GM18520 (cell line): Measurements from ENCODE around the gene PPA2.

Experiments
- ATAC-seq: cut with Tn5 transposase; IDR thresholded peaks from one replicate; pipeline ENCODE4 v1.9.1; 2021; ENCODE audit not compliant: unreplicated experiment

PPA2 gene

DNA sequence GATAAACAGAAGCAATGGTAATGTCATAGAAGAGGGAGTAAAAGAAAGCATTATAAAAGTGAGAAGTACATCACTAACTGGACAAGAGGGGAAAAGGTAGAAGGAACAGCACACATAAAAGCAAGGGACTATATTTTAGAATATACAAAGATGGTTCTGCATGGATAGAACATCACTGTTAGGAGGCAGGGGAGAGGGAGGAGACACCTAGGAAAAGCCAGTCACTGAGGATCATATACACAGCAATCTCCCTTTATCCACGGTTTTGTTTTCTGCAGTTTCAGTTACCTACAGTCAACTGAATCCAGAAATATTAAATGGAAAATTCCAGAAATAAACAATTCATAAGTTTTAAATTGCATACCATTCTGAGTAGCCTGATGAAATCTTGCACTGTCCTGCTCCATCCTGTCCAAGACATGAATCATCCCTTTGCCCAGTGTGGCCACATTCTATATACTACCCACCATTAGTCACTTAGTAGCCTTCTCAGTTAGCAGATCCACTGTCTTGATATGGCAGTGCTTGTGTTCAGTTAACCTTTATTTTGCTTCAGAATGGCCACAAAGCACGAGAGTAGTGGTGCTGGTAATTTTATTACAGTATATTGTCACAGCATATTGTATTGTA, 74.2 kb downstream of the PPA2 start:
- ATAC-seq: no peak

DNA sequence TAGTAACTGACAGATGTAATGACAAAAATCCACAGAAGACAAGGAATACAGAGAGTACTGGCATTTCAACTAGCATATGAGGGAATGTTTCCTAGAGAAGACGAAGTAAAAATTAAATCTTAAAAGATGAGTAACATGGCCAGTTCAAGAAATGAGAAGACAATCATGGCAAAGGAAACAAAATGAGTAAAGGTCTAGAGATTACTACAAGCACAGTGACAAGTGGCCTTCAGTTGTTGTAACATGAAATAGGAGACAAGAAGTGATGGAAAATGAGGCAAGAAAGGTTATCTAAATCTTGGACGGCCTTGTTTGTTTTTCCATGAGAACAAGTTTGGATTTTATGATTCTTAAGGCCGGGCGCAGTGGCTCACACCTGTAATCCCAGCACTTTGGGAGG, 81.0 kb downstream of the PPA2 start:
- ATAC-seq: no peak

DNA sequence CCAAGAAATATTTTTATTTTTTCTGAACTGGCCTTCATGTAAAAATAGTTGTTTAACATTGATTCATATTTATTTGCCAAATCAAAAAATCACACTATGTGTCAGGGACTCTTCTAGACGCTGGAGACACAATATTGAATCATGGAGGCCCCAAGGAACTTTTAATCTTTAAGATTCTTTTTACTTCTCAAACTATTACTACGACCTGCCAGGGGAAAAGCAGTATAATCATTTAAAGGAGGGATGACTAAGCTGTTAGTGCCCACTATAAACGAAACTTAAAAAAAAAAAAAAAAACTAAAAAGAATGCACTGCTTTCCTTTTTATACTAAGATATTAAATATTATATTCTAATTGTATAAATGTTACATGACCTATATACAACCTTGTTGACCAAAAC, 84.7 kb downstream of the PPA2 start:
- no peak for ATAC-seq

DNA sequence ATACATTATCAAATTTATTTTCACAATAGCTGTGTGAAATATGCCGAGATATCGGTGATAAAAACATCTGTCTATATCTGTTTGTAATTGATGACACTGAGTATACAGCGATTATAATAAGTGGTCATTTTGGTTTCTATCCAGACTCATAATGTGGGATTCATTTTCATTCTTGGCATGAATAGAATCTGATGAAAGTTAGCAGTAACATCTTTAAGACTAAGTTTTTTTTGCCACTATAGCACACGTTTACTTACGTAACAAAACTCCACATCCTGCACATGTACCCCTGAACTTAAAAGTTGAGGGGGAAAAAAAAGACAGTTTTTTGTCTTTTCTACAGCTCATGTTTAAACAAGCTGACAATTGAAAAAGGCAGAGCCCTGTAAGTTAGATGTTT, 86.4 kb downstream of the PPA2 start:
- ATAC-seq: no peak

DNA sequence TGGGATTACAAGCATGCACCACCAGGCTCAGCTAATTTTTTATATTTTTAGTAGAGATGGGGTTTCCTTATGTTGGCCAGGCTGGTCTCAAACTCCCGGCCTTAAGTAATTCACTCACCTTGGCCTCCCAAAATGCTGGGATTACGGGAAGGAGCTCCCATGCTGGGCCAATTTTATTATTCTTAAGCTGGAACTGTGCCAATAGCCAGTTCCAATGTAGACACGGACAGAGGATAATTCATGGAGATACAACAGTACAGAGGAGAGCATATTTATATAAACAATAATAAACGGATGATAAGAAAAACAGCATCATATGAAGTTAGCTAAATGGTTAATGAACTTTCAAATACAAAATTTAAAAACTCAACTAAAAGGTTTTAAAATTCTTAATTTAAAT, 87.8 kb downstream of the PPA2 start:
- no peak for ATAC-seq

DNA sequence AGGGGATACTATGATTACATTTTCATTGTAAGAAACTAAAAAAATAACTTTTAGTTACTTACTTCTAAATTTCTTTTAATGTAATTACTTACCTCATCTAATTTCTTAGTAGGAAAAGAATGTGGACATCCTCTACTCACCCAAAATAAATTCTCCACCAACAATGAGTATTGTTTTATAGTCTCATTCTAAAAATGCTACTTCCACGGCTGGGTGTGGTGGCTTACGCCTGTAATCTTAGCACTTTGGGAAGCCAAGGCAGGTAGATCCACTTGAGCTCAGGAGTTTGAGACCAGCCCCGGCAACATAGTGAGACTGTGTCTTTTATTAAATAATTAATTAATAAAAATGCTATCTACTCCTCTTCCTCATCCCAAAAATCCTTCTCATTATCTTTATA, 99.8 kb downstream of the PPA2 start:
- ATAC-seq: no peak

DNA sequence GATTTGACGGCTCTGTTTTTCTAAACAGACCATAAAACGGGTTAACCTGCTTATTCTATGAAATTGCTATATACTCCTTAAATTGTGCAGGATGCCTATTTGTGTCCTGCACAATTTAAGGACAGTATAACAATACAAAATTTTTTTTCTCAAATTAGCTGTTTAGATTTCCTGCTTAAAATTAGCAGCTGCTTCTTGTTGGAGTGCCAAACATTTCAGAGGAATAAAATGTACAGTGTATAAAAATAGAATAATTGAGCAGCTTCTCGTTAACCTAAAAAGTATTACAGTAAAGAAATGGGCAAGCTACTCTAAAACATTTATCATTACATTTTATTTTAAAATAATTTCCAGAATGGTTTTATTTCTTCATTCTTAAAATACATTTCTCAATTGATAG, 100.5 kb downstream of the PPA2 start:
- no peak for ATAC-seq

DNA sequence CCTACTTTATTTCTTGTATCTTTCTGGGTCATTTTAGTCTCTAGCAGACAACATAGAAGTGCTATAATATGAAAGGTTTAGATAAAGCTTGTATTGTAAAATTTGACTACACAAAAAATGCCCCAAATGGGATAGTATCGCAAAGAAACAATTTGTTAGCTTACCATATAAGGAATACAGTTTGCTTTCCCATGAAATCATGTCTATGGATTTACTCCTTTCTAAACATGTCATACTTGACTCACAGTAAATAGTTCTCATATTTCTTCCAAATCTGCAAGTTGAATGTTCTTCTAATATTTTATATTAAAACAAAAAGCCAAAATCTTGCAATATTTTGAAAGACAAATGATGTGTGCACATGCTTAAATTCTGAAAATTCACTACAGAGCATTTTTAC, 103.9 kb downstream of the PPA2 start:
- no peak for ATAC-seq

DNA sequence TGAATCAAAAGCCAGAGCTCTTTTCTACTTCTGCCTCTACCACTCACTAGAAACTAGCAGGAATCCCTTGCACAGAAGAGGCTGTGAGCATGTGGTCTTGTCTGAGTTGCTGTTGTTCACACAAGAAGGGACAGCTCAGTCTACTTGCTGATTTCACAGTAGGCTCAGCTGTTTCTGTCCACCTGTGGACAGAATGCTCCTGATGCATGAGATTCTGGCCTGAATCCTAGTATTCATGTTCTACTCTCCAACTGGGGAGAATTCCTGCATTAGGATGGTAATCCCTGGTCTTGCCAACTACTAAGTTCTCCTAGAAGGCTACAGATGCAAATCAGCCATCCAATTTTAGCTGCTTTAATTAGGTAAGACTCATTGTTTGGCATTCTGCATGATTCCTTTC, 112.8 kb downstream of the PPA2 start:
- ATAC-seq: no peak

DNA sequence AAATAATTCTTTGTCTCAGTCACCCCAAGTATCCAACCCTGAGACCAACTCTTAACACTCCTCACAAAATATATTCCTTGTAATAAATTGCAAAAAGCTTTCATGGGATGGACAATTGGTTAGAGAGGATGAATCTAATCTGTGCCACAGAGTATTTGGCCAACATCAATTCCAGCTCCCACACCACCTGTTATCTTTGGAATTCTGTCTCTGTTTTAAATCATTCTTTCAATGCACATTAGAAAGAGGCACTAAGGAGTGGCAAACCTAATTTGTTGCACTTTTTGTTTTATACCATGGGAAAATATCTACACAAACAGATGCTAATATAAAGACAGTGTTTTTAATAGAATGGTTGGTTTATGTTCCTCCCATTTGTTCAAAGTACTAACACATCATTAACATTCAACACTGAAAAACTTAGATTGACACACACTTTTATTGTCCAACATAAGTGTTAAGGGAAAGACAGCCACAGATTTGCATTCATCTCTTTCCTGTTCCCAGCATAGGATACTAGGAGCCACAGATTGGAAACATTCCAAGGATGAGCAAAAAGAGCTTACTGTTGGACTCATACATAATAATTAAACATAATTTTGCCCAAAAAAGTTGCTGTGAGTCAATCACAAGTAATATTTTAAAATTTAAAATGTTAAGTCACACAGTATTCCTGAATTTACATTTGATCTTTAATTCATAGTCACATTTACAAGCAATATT, 116.4 kb downstream of the PPA2 start:
- ATAC-seq: no peak

DNA sequence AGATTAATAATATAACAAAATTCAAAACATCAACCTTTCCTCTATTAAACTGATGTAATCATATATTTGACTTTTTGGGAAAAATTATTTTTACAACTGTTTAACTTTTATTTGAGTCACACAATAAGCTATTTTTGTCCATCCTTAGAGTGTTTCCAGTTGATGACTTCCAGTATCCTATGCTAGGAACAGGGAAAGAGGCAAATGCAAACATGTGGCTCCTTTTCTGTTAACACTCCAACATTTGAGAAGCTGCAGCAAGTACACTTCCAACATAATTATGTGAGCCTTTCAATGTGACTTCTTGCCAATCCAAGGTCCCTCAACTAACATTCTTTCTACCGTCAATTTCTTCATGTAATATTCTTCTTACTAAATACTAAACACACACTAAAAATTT, 117.7 kb downstream of the PPA2 start:
- ATAC-seq: no peak

DNA sequence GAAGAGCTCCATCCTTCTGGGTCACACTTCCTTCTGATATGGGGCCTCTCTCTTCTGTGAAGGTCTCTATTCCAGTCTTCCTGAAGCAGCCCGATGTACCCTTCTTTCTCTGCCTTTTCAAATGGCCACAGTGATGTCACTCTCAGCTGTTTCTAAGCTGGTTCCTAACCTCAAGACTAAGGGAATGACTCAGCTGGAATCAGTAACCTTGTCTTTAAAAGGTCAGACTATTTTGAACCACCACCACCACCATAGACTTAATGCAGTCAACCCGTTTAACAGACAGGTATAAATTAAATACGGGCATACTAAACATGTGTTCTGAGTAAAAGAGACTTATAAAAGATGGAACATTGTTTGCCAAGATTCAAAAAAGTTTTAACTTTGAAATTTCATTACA, 121.0 kb downstream of the PPA2 start:
- ATAC-seq: peak; percentile 87

DNA sequence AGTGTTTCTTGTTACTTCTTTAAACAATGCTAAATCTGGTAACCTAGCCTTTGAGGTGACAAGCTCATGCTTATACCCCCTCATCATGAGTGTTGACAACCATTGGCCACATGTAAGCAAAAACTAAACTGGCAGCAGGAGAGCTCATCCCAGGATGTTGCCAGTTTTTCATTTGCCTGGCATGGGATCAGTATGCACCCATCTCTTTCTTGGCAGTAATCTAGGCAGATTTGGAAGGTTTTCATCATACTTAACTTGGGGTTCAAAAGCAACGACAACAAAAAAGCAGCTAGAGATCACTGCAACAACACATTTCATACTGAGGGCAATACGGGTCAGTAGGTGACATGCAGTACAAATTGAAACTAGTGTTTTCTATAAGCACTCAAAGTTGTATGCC, 122.0 kb downstream of the PPA2 start:
- ATAC-seq: no peak

DNA sequence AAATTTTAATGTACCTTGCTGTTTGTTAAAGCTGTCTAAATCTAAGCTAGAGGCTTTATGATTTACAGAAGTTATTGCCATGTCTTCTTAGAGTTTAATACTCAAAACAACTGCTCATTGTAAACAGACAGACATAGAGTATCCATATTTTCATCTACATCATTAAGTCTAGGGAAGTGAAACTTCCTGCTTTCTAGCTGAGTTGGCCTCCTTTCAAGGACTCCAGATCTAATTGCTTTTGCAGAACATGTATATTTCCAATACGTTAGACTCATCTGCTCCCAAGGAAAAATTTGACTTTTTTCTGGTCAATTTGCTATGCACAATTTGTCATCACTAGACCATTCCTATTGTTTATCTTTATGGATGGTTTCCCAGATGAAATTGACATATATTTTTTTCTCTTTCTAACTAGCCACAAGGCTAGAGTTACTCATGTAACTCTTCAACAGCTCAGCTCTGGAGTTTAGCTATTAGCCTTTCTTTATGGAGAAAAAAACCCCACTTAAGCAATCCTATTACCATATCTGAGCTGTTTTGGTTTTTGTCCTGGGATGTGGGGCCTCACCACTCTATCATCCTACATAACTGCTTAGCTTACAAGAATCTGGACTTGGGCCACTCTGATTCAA, 122.9 kb downstream of the PPA2 start:
- ATAC-seq: no peak

DNA sequence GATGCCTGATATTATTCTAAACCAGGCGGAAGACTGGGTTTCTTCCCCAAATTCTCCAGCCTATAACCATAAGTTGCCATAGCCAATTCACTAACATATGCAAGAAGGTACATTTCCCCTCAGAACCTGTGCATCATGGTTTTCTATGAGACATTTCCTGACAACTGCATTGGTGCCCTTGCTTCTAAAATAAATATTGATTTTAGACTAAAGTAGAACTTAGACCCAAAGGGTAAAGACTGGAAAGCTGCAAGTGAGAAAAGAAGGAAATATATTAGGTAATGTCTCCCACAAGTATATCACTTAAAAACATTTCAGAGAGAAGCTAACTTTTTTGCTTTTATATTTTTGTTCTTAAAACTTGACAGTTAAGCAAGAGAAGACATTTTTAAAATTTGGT, 125.1 kb downstream of the PPA2 start:
- ATAC-seq: no peak

DNA sequence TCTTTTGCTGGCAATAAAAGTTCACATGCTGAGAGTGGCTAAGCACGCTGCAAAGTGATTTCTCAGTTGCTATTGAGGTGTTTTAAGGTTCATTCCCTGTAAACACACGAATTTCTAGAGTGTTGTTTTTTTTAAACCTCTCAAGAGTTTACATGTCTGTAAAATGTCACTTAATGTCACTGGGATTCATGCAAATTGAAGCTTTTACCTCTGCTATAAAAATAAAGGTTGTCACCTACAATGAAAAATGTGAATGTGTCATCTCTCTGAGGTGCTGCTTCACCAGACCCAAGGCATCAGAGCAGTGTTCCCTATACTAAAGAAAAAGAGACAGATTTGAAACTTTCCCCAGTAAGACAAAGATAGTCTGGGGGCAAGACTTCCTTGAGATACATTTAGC, 127.0 kb downstream of the PPA2 start:
- ATAC-seq: no peak

DNA sequence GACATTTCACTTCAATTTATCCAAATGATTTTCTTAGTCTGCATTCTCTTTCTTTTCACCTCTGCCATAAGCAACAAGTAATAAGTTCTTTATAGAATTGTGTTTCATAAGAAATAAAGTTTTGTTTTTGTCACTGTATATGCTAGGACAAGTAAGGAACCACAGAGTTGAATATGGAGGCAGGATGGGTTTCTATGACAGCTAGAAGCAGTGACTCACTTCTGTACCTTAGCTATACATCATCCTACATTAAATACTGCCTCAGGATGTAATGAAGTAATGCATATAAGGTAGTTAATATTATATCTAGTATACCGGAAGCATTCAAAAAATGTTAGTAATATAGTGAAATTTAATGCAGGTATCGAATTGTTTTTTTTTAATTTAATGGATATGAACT, 128.0 kb downstream of the PPA2 start:
- no peak for ATAC-seq

DNA sequence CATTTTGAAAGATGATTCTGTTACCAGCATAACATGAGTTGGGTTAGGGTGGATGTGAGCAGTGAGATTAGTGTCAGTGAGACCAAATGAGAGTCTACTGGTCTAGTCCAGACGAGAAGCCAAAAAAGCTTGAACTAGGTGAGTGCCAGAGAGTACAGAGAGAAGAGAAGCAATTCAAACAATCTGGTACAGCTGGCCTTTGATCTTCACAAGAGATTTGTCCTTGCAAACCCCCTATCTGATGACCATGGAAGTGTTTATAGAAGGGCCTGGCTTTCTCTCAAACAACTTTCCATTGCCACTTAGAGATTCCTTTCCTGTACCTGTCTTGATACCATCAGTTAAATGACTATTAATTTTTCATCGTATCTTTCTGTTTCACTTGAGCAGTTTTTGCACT, 128.5 kb downstream of the PPA2 start:
- ATAC-seq: no peak

DNA sequence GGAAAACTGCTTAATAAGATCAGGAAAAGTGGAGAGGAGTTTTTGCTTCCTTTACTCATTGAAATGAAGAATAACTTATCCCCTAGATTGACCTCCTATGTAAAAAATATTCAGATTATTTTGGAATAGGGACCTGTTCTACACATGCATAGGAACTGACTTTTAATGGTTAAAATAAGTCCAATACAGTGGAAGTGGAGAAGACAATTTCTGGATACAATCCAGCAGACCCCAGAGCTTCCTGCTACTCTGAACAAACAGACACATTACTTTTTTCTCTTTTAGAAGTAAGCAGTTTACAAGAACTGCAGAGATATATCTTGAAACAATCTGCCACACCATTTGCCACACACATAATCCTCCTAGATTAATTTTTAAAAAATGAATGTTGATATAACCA, 129.7 kb downstream of the PPA2 start:
- ATAC-seq: no peak

DNA sequence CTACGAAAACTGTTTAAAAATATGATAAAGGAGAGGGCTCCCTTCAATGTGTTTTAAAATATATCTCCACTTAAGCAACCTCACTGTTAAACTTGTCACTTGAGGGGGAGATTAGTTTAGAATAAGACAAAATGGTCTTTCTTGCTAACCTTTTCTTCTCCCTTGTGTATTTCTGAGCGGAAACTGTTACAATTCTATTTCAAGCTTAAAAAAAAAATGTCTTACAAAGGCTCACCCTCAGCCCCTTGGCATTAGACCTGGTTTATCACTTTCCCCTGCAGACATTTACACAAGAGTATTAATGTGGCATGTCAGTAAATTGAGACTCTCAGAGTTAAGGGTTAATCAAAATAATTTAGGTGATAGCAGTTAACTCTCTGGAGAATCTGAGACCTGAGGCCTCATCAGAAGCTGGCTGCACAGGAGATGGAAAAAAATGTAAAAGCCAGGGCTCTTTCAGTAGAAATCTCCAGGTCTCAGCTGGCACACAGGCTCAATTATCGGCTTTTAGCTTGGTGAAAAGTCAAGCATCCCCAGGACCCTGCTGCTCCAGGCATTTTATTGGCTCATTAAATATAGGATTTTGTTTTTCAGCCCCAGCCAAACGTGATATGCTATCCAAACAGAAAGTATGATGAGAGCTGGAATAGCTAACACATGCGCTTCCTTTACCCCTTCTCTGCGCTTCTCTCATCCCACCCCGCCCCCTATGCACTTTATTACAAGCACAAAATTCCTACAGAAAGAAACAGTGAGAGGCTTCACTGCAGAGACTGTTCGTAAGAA, 130.5 kb downstream of the PPA2 start:
- no peak for ATAC-seq

DNA sequence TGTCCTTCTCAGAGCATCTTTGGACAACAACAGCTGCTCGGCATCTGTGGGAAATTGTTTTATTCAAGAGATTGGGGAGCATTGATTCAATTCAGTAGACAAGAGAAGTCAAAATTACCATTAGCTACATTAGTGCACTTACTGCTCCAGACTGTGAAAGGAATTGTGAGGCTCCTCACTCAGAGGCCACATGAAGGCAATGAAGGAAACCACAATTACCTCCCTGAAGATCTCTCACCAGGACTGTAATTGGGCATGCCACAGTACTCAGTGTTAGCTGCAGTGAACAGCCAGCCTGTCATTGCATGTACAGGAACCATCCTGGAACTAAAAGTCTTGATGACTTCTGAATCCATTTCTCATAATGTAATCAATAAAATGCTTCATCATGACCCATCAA, 144.8 kb downstream of the PPA2 start:
- no peak for ATAC-seq

DNA sequence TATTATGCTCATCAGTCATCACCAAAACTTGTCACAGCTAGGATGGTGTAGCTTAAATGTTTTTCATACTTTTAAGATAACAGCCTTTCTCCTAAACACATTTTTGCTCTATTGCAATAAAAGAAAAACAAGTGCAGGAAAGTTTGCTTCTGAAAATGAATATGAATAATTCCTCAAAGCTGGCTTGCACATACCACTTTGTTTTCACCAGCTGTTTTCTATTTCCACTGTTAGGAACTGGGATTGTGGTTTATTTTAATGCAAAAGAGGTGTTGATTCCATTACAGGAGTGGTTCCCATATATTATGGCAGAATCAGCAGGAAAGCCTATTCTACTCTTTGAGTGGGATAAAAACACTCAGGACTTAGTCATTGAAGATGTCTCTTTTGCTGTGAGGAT, 145.9 kb downstream of the PPA2 start:
- ATAC-seq: no peak
